ENCODE measurements around the gene TMEM98.
A peak's percentile ranks its signal among the peaks of the same experiment; 100 is the strongest.
"Not testable (repeated sequence)": the region's sequence is repeated elsewhere in the genome, so short reads cannot be mapped to it uniquely, and the experiment has no call there.

TMEM98 gene

DNA sequence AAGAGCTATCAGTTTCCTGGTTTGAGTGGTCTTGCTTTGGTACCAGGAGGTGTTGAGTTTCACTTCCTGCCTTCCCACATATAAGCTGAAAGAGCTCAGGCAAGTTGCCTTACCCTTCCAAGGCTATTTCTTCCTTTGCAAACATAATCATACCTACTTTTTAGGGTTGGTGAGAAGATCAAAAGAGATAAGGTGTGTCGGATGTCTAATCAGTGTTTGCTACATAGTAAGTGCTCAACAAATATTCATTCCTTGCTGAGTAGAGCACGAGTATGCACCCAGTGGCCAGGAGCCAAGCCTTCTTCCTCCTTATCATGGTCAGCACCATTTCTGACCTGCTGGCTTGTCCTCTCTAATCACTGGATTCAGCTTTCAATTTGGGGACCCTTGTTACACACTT is 12.7 kb upstream of the TMEM98 start:
- no peak for DNase-seq

DNA sequence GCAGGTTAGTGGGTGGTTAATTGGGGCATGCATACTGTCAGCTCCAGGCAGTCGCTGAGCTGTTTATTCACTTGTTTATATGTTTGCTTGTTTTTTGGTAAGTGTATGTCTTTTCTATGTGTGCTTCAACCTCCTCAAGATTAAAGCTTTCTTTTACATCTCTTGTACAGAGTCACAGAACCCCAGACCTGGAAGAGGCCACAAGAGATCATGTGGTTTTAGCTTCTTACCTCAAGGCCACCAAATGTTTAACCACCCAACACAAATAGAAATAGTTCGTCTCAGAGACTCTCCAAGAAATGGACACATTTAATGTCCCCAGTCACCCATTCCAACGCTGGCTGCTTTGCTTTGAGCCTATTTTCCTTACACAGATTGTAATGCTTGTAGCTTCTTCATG is 11.8 kb upstream of the TMEM98 start:
- DNase-seq, result no peak

DNA sequence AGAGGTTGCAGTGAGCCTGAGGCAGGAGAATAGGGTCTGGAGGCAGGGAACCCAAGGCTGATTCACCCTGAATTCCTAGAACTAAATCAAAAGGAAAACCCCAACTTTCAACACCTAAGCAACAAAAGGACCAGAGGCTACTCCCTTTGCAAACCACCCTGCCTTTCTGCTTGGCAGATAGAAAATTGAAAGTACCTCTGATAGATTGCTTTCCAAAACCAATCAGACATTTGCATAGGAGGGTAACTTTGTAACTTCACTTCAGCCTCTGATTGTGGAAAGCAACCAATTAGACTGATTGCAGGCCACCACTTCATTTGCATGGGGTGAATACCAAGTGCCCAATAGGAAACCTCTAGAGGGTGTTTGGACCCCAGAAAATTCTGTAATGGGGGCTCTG is 10.9 kb upstream of the TMEM98 start:
- no peak for DNase-seq

DNA sequence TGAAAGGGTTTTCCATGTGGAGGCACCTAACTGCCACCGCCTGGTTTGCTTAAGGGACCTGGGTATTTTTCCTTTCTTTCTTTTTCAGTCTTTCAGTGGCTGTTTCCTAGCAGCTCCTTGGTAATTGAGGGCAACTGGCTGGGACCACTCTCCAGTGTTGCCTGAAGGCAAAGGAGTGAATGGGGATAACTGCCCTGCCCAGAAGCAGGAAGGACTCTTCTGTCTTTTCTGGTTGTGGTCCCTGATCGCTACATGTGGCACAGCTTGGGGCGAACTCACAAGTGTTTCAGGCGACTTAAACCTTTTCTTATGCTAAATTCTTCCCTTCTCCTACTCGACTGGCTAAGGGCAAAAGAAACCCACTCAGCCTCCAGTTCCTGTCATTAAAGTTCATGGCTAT is 10.1 kb upstream of the TMEM98 start:
- DNase-seq, result no peak

DNA sequence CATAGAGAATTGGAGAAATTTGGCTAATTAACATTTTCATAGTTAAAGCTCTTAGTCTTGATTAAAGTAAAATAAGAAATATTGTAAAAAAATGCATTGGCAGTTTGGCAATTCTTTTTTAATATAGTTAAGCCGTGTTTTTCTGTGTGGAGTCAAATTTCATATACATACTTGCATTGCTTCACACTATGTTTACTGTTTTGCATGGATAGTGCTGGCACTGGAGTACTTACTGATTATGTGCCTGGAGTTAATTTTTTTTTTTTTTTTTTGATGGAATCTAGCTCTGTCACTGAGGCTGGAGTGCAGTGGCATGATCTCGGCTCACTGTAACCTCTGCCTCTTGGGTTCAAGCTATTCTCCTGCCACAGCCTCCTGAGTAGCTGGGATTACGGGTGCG is 8.1 kb upstream of the TMEM98 start:
- DNase-seq, result not testable (repeated sequence)

DNA sequence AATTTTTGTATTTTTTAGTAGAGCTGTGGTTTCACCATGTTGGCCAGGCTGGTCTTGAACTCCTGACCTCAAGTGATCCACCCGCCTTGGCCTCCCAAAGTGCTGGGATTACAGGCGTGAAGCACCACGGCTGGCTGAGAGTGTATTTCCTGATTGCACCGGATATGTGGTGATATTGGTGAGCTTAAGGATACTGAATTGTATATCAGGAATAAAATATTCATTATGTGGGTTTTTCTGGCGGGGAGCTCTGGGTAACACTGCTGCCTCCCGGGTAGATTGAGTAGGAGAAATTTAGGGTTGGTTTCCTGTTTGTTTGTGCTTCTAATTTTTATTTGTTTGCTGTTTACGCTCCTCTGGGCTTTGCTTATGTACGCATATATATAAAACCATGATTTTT is 7.7 kb upstream of the TMEM98 start:
- no peak for DNase-seq

DNA sequence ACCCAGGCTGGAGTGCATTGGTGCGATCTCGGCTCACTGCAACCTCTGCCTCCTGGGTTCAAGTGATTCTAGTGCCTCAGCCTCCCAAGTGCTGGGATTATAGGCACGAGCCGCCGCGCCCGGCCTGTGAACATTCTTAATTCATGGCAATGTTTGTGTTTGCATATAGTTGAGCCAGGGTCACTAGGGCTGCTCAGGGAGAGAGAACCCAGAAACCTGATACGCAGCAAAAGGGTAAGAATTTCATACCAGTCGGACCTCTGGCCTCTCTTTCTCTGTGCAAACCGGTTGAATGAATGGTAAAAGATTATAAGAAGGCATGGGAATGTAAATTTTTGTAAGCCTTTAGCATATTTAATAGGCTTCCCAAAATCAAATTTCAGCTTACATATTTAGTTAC is 6.9 kb upstream of the TMEM98 start:
- DNase-seq, result no peak

DNA sequence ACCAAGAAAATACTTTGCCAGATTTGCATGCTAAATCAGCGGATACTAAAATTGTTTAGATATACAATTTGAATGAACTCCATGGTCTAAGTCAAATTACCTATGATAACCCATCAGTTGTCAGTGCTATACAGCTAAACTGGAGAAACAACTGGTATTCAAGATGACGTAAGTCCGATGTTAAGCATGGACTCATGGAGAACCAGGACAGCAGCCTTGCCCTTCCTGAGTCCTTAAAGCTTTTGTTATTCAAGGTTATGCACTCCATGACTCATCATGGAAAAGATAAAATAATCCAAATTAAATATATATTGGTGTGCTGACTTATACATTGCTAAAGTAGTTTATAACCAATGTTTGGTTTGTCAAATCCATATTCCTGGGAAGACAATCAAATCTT is 4.0 kb upstream of the TMEM98 start:
- not testable (repeated sequence) for DNase-seq

DNA sequence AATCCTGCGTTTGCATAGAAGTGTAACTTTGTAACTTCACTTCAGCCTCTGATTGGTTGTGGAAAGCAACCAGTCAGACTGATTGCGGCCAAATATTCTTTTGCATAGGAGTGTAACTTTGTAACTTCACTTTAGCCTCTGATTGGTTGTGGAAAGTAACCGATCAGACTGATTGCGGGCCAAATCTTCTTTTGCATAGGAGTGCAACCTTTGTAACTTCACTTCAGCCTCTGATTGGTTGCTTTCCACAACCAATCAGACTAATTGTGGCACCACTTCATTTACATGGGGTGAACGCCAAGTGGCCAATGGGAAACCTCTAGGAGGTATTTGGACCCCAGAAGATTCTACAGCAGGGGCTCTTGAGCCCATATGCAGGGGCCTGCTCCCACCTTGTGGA is 1.8 kb upstream of the TMEM98 start:
- no peak for DNase-seq

DNA sequence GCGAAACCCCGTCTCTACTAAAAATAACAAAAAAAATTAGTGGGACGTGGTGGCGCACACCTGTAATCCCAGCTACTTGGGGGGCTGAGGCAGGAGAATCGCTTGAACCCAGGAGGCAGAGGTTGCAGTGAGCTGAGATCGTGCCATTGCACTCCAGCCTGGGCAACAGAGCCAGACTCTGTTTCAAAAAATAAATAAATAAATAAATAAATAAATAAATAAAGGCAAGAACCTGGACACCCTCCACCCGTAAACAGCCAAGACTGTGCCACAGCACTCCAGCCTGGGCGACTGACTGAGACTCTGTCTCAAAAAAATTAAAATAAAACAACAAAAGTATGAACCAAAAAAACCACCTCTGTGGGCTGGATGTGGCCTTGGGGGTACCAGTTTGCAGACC is 1.2 kb upstream of the TMEM98 start:
- not testable (repeated sequence) for DNase-seq

DNA sequence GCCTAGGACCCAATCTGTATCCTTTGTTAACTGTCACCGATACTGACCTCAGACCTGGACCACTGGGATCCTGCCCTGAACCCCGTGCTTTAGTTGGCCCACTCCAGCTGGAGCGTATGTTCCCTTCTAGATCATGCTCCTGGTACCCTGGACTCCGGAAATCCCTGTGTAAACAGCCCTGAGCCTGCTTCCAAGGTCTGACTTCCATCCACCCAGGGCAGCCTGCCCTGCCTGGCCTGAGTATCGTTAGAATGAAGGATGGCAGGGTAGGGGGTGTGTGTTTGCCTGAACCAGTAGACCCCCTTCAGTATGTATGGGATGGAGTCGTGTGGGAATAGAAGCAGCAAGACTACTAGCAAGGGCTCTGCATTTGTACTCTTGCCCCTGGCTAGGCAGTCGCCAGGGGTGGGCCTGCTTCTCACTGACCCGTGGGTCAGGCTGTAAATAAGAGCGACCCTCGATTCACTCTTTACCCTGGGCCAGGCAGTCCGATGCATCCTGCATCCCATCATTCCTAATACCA is 691 bp upstream of the TMEM98 start:
- DNase-seq, result no peak

DNA sequence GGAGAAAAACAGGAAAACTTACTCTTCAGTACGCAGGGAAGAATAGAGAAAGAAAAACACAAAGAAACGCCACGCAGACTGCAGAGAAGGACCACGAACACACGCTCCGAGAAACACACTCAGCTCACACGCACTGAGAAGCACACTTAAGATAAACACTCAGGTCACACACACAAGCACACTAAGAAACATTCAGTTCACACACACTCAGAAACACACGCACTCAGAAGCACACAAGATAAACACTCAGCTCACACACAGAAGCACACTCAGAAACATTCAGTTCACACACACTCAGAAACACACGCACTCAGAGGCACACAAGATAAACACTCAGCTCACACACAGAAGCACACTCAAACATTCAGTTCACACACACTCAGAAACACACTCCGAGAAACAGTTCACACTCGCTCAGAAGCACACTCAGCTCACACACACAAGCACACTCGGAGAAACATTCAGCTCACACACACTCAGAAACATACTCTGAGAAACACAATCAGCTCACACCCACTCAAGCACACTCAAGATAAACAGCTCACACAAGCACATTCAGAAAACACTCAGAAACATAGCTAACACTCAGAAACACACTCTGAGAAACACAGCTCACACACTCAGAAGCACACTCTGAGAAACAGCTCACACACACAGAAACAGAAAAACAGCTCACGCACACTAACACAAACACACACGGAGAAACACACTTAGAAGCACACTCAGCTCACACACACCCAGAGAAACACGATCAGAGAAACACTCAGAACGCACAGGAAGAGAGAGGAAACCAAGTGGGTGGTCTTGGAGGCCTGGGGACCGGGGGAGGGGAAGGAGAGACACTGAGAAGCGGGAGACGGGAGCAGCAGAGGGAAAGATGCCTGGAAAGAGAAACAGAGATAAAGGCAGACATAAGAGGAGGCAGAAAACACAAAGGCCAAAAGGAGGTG is 908 bp downstream of the TMEM98 start:
- no peak for DNase-seq

DNA sequence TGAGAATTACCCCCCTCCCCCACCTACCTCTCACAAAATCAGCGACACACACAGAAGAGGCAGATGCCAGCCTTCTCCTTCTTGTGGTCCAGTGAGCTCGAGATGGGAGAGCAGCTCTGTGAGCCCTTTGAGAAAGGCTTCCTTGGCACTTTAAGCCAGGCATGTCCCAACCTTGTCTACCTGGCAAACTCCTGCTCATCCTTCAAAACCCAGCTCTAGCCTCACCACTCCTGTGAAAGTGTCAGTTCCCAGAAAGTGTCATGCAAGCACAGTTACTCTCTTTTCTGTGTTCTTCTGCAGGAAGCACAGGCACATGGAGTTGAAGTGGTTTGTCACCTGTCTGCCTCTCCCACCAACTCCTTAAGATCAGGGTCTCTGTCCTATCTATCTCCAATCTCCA is 1.6 kb downstream of the TMEM98 start:
- no peak for DNase-seq

DNA sequence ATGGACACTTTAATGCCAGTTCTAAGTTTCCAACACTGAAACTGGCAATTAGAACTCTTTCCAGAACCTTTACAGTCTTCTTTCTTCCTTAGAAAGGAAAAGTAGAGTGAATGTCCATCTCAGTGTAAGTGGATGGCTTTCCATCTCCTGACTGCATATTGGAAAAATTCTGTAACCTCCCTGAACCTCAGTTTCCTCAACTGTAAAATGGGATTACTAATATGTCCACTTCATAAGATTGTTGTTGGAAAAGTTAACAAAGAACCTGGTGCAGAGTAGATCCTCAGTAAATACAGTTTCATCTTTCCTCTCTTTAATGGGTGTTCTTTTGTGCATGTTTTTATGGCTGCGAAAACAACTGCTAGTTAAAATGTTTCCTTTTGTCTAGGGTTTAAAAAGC is 2.6 kb downstream of the TMEM98 start:
- DNase-seq, result no peak

DNA sequence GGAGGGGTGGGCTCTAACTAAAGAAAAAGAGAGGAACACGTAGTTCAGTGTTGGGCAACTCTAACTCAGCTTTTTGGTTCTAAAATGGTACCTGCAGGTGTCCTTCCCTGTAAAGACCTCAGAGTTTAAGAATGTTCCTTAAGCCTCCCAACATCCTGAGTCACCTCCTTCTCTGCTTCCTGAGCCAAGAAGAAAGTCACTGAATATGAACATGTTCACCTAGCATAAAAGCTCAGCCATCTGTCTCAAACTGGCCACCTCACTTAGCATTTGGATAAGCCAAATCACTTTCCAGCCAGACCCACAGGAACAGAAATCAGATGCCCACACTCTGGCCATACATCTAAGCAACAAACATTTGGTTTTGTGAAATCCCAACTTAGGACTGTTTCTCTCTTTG is 3.7 kb downstream of the TMEM98 start:
- no peak for DNase-seq

DNA sequence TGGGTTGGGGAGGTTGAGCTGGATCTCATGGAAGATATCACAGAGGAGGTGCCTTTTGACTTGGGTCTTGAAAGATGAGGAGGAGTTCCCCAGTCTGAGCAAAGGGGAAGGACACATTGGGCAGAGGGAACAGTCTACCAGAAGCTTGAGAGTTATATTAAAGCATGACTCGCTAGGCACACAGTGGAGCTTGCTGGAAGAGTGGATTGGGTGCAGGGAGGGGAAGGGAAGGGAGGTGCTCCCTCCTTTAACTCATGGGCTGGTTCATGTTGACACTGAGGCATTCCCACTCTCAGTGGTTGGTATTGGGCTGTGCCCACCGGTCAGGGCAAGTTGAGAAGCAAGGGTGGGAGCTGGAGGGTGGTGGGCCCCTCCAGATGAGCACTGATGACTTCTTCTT is 5.9 kb downstream of the TMEM98 start:
- DNase-seq, result no peak

DNA sequence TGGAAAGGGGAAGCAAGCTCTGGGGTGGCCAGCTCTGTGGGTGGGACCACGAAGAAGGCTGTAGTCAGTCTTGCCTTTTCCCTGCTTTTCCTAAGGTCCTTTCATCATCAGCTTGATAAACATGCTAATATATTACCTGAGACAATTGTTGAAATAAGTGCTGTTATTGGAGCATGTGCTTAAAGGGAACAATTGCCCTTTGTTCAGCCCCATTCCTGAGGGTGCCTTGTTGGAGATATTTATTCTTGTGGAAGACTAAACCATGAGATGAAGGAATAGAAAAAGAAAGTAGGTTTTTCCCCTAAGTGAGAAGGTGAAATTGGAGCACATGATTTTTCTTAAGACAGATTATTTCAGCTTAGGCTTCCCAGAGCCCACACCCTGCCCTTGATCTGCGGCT is 7.8 kb downstream of the TMEM98 start:
- no peak for DNase-seq

DNA sequence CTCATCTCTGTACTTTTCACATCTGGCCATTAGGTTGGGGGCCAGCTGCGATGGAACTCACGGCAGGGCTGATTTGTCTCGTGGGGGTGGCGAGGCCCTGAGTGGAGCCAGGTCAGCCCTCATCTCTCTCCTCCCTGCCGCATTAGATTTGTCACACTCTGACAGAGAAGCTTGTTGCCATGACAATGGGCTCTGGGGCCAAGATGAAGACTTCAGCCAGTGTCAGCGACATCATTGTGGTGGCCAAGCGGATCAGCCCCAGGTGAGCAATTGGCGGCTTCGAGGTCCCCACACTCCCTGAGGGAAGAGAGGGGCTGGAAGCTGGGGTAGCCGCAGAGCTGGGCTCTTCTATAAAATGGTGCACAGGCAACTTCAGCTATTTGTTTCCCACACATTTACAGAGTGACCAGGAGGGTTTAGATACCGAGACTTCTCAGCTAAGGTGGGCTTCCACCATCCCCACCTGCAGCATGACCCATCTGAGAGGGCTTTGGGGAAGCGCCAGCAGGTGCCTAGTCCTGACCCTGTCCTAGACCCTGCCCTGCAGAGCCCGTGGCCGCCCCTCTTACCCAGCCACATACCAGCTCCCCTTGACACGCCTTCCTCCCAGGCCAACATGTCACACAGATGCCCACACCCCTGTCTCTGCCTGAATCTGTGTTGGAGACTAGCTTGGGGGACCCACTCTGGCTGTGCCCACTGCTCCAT is 8.4 kb downstream of the TMEM98 start:
- DNase-seq, result no peak

DNA sequence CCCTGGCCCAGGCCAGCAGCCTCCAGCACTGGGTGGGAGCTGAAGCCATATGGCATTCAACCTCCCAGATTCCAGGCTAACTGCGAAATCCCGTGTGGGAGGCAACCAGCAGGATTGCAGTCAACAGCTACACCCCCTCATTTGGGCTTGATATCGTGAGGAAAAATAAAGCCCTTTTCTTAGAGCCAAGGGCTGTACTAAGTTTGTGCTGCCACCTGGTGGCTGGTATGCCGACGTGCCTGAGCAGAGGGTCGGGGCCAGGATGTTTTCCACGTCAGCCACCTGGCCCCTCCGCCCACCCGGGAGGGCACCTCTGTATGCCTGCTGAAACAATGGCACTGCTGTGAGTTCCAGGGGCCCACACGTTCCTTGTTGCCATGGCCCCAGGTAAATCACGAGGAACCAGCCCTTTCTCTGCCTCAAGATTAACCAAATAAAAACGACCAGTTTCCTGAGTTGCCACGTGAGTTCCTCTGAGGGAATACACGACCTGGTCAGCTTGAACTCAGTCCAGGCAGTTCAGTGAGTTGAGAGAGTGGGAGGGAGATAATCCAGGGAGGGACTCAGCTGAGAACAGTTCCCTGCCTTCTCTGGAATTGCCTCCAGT is 9.0 kb downstream of the TMEM98 start:
- DNase-seq, result peak; percentile 44

DNA sequence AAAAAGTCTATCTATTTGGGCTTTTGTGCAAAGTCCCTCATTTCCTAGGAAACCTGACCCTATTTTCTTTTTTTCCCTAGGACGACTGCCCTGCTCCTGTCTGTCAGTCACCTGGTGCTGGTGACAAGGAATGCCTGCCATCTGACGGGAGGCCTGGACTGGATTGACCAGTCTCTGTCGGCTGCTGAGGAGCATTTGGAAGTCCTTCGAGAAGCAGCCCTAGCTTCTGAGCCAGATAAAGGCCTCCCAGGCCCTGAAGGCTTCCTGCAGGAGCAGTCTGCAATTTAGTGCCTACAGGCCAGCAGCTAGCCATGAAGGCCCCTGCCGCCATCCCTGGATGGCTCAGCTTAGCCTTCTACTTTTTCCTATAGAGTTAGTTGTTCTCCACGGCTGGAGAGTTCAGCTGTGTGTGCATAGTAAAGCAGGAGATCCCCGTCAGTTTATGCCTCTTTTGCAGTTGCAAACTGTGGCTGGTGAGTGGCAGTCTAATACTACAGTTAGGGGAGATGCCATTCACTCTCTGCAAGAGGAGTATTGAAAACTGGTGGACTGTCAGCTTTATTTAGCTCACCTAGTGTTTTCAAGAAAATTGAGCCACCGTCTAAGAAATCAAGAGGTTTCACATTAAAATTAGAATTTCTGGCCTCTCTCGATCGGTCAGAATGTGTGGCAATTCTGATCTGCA is 12.9 kb downstream of the TMEM98 start:
- no peak for DNase-seq

DNA sequence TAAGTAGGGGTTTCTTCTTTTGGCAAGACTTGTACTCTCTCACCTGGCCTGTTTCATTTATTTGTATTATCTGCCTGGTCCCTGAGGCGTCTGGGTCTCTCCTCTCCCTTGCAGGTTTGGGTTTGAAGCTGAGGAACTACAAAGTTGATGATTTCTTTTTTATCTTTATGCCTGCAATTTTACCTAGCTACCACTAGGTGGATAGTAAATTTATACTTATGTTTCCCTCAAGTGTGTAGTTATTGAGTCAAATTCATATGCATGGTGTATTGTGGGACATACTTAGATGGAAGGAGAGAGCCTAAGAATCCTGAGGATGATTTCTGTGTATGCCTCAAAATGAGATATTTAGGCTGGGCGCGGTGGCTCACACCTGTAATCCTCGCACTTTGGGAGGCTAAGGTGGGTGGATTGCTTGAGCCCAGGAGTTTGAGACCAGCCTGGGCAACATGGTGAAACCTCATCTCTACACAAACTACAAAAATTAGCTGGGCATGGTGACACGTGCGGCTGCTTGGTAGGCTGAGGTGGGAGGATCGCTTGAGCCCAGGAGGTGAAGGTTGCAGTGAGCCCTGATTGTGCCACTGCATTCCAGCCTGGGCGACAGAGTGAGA is 13.6 kb downstream of the TMEM98 start:
- no peak for DNase-seq

DNA sequence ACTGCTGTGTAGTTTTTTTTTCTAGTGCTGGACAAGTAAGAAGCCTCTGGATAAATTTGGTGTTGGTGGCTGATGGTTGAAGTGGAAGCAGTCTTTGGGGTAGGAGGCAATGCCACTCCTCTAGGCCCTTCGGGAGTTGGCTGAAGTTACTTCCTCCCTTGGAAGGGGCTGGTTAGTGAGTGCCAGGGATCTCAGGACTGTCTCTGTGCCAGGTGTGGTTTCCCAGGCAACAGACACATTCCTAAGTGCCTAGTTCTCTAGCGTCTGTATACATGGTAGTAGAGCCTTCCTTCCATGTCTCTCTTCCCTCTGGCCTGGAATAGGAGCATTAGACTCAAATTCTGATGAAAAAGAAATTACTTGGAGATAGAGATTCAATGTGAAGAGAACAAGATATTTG is 15.3 kb downstream of the TMEM98 start:
- no peak for DNase-seq
